ENCODE data around the gene FCHSD2.
"Not testable (repeated sequence)": the region's sequence is repeated elsewhere in the genome, so short reads cannot be mapped to it uniquely, and the experiment has no call there.

Gene FCHSD2

GRCh38 chr11:72981080-72981479 lies 161.0 kb downstream of the FCHSD2 start:
- no peak for FAIRE-seq
- no peak for DNase-seq (ENCODE audit: extremely low spot score, insufficient read length, low read depth)

- not testable (repeated sequence) for FAIRE-seq; DNase-seq (ENCODE audit: extremely low spot score, insufficient read length, low read depth)
These were observed 164.3 kb downstream of the FCHSD2 start for GRCh38 chr11:72977782-72978181.

- not testable (repeated sequence) for FAIRE-seq; DNase-seq (ENCODE audit: extremely low spot score, insufficient read length, low read depth)
These were observed 165.6 kb downstream of the FCHSD2 start for GRCh38 chr11:72976522-72976892.

- FAIRE-seq (peak; percentile 31), DNase-seq (ENCODE audit: extremely low spot score, insufficient read length, low read depth) (no peak)
These were observed 166.2 kb downstream of the FCHSD2 start for GRCh38 chr11:72975778-72976521.

- FAIRE-seq (no peak), DNase-seq (ENCODE audit: extremely low spot score, insufficient read length, low read depth) (no peak)
These were observed 167.5 kb downstream of the FCHSD2 start for GRCh38 chr11:72974487-72975205.

- no peak for FAIRE-seq
These were observed 169.5 kb downstream of the FCHSD2 start for GRCh38 chr11:72972496-72973128.

GRCh38 chr11:72971192-72971967 lies 170.7 kb downstream of the FCHSD2 start:
- FAIRE-seq, result no peak
- DNase-seq (ENCODE audit: extremely low spot score, insufficient read length, low read depth), result no peak

More at GRCh38 chr11:72972496-72973128, 169.5 kb downstream of the FCHSD2 start:
- no peak for DNase-seq (ENCODE audit: extremely low spot score, insufficient read length, low read depth)

- DNase-seq (ENCODE audit: extremely low spot score, insufficient read length, low read depth), result no peak
- FAIRE-seq, result no peak
These were observed 171.5 kb downstream of the FCHSD2 start for GRCh38 chr11:72970557-72971118.

- DNase-seq (ENCODE audit: extremely low spot score, insufficient read length, low read depth), result peak; percentile 12
- FAIRE-seq, result peak; percentile 83
These were observed 172.2 kb downstream of the FCHSD2 start for GRCh38 chr11:72969894-72970335.

GRCh38 chr11:72968390-72968789 lies 173.7 kb downstream of the FCHSD2 start:
- no peak for DNase-seq (ENCODE audit: extremely low spot score, insufficient read length, low read depth)
- no peak for FAIRE-seq

- DNase-seq (ENCODE audit: extremely low spot score, insufficient read length, low read depth) (no peak), FAIRE-seq (no peak)
These were observed 176.4 kb downstream of the FCHSD2 start for GRCh38 chr11:72965672-72966071.

- FAIRE-seq, result no peak
- no peak for DNase-seq (ENCODE audit: extremely low spot score, insufficient read length, low read depth)
These were observed 179.4 kb downstream of the FCHSD2 start for GRCh38 chr11:72962717-72963116.

GRCh38 chr11:72962084-72962483 lies 180.0 kb downstream of the FCHSD2 start:
- no peak for FAIRE-seq
- DNase-seq (ENCODE audit: extremely low spot score, insufficient read length, low read depth), result no peak

- DNase-seq (ENCODE audit: extremely low spot score, insufficient read length, low read depth) (no peak), FAIRE-seq (no peak)
These were observed 182.0 kb downstream of the FCHSD2 start for GRCh38 chr11:72959998-72960731.

GRCh38 chr11:72958791-72959190 lies 183.3 kb downstream of the FCHSD2 start:
- no peak for FAIRE-seq
- no peak for DNase-seq (ENCODE audit: extremely low spot score, insufficient read length, low read depth)

GRCh38 chr11:72955466-72955865 lies 186.7 kb downstream of the FCHSD2 start:
- no peak for DNase-seq (ENCODE audit: extremely low spot score, insufficient read length, low read depth)
- FAIRE-seq, result no peak

GRCh38 chr11:72954860-72955259 lies 187.3 kb downstream of the FCHSD2 start:
- FAIRE-seq, result peak; percentile 56
- DNase-seq (ENCODE audit: extremely low spot score, insufficient read length, low read depth), result no peak

- no peak for FAIRE-seq
- DNase-seq (ENCODE audit: extremely low spot score, insufficient read length, low read depth), result no peak
These were observed 188.5 kb downstream of the FCHSD2 start for GRCh38 chr11:72953637-72954036.

GRCh38 chr11:72951888-72952287 lies 190.2 kb downstream of the FCHSD2 start:
- FAIRE-seq (peak; percentile 49), DNase-seq (ENCODE audit: extremely low spot score, insufficient read length, low read depth) (no peak)

All from GM18507 (cell line).